NCI-H774 (cell line): ENCODE data around the gene GAPVD1.

Experiments used
- DNase-seq: peaks from one replicate; lab custom pipeline; 2025; lab: John Stamatoyannopoulos, UW

GAPVD1 gene

DNA sequence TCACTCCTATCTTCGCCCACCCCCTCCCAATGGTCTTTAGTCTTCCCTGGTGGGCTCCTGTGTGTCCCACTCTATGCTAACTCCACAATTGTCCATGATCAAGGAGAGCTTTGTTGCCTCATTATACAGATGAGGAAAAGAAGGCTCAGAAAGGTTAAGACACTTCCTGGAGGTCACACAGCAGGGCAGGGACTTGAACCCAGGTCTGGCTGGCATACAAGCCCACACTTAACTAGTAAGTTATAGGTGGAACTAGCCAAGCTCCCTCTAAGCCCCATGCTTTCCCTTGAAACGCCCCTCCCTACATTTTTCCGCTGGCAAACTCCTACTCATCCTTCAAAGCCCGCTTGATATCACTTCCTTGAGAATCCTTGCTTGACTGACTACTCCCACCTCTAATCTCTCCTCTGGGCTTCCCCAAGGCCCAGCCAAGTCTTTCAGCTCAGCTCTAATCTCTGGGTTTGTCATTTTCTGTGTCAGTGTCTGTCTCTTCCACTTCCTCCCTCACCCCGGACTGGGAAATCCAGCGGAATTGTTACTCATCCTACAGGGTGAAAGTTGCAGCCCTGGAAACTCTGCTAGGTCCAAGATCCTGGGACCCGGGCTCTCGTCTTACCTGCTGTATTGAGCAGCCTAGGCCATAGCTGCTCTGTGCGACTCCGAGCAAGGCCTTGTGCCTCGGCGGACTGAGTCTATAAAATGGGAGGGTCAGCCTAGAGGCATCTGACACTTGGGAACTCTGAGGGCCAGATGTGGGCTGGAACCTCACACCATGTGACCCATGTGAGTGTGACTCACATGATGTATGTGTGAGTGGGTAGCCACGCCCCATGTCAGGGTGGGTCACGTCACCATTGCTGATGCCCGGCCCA is 144.5 kb downstream of the GAPVD1 start:
- no peak for DNase-seq

DNA sequence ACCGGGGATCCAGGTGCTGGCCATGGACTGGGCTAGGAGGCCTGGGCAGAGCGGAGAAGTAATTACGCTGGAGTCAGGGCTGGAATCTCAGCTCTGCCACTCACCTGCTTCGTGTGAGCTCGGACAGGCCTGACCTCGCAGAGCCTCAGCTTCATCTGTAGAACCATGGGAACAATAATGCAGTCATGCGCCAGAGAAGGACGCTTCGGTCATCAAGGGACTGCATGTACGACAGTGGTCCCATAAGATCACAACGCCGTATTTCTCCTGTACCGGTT is 145.1 kb downstream of the GAPVD1 start:
- no peak for DNase-seq

DNA sequence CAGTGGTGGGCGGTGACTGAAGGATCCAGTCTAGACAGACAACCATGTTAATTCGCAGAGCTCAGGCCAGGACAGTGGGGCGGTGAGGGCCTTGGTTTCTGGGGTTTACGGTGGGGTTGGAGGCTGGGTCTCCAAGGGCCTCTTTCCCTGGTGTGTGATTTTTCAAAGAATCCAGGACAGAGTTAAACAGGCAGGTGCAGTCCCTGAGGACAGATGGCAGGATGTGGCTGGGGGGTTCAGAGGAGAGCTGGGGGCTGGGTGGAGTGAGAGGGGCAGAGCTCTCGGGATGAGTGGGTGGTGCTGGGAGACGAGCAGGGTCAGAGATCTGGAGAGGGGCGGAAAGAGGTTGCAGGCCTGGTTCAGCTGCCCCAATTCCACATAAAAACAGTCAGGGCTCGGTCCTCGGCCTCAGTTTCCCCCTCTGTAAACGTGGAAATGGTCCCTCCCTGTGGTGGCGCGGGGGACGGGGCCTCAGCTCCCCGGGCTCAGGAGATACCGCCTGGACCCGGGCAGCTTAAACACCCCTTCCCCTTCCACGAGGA is 145.9 kb downstream of the GAPVD1 start:
- no peak for DNase-seq

DNA sequence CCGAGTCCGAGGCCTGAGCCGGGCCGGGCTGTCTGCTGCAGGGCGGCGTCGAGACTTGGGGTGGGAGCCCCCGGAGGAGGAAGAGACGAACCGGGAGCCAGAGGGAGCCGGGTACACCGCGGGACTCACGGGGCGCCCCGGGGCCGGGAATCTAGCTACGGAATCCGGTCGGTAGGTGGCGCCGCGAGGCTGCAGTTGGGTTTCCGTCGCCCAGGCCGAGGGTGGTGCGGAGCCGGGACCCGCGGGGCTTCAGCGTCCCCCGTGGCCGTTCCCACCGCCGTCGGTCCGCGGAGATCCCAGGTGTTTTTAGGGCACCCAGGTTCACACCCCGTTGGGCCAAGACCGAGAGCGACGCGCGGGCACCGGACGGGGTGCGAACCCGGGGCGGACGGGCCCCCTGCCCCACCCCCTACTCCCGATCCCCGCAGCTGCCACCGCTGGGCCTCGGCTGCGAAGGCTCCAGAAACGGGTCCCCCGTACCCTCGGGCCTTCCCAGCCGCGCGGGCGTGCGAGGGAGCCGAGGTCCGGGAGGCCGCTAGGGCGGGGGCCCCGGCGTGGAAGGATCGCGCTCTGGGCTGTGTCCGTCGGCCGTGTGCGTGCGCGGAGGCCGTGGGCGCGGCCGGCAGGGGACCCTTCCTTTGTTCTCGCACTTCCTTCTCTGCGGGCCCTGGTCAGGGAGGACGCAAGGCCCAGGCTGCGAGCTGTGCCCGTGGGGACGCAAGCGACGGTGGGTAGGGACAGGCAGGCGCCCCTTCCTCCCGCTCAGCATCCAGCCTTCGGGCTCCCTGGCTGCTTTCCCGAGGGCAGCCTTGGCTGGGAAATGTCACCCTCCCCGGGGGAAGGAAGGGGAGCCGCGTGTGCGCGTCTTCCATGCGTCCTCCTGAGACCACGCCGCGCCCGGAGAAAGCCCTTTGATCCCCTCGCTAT is 146.6 kb downstream of the GAPVD1 start:
- DNase-seq, result peak; percentile 74

DNA sequence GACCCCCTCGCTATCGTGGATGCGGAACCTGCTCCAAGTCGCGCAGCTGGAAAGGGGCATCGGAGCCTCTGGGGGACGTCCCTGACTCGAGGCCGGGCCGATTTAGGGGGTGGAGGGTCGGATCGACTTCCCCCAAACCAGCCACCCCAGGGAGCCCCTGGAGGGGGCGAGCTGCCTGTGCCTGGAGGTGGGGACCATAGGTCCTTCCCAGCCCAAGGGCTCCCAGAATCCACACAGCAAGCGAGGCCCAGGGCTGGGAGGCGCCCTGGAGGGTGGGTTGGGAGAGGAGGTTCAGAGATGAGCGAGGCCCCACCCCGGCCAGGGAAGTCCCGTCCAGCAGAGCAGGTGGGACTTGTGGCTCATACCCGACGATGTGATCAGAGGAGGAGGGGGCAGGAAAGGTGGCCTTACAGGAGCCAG is 147.6 kb downstream of the GAPVD1 start:
- DNase-seq, result no peak

DNA sequence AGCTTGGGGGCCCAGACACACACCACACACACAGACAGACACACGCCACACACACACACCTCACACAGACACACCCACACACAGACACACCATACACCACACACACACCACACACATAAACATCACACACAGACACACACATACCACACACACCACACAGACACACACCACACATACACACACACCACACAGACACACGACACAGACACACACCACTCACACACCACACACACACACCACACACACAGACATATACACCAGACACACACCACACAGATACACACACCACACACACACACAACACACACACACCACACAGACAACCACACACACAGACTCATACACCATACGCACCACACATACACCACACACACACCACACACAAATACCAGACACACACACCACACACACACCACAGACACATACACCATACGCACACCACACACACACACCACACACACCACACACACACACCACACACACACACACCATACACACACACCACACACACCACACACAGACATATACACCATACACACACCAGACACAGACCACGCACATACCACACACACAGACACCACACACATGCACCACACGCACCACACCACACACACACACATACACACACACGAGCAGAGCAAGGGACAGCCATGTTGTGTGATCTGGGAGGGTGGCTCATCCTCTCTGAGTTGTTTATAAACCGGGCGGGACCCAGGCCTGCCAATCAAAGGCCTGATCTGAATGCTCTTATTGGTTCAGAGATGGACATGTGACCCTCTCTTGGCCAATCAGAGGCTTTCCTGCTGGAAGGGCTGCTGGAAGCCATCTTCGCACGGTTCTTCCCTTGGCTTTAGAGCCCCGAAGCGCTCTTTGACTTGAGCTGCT is 148.3 kb downstream of the GAPVD1 start:
- no peak for DNase-seq

DNA sequence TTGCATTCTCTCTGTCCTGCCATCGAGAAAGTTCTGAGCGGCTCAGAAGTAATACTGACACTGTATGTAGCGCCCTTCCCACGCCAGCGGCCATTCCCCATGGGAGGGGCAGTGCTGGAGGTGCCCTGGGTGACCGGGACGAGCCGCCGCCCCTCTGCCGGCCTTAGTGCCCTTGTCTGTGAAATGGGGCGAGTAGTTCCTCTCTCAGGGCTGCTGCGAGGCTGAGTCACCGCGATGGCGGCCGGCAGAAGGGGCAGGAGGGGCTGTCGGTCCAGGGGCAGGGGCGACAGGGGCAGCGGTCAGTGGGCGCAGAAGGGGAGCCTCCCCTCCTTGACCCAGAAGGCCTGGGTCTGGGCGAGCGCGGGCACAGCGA is 148.9 kb downstream of the GAPVD1 start:
- no peak for DNase-seq

DNA sequence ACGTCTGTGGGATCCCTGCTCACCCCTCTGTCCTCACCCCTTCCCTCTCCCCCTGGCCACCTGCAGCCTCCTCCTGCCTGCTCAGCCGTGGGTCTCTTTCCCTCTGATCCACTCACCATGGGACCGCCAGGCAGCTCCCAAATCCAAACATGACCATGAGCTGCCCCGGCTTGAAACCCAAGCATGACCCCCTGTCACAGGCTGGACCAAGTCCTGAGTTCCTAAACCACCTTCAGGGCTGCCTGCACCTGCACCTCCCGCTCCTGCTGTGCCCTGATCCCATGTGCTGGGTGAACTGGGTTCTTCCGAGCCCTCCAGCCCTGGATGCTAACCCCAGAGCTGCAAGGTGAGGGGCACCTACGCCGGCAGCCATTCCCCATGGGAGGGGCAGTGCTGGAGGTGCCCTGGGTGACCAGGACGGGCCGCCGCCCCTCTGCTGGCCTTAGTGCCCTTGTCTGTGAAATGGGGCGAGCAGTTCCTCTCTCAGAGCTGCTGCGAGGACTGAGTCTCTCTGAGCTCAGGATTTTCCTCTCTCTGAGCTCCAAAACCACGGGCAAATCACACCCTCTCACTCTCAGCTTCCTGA is 149.6 kb downstream of the GAPVD1 start:
- no peak for DNase-seq

DNA sequence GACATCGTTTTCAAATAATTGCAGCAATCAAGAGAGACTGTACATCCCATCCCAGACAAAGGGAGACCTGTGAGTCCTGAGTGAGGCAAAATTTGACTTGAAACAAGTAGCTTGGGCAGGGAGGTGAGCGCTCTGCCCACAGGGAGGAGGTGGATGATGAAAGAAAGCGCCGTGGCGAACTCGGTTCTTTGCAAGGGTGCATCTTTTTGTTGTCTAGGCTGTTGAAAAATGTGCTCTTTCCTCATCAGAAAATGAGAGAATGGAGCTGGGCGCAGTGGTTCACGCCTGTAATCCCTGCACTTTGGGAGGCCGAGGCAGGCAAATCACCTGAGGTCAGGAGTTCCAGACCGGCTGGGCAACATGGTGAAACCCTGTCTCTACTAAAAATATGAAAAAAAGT is 150.5 kb downstream of the GAPVD1 start:
- DNase-seq, result no peak

DNA sequence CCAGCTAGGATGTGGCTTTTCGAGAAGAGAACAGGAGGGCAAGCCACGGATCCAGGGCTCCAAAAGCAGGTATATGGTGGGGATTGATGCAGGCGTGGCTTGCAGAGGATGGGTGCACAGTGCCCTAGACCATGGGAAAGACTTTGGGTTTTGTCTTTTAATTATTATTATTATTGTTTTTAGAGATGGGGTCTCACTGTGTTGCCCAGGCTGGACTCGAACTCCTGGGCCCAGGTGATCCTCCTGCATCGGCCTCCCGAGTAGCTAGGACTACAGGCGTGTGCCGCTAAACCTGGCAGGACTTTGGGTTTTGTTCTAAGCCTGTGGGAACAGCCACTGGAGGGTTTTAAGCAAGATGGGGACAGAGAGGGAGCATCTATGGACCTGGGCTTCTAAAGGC is 152.0 kb downstream of the GAPVD1 start:
- no peak for DNase-seq

DNA sequence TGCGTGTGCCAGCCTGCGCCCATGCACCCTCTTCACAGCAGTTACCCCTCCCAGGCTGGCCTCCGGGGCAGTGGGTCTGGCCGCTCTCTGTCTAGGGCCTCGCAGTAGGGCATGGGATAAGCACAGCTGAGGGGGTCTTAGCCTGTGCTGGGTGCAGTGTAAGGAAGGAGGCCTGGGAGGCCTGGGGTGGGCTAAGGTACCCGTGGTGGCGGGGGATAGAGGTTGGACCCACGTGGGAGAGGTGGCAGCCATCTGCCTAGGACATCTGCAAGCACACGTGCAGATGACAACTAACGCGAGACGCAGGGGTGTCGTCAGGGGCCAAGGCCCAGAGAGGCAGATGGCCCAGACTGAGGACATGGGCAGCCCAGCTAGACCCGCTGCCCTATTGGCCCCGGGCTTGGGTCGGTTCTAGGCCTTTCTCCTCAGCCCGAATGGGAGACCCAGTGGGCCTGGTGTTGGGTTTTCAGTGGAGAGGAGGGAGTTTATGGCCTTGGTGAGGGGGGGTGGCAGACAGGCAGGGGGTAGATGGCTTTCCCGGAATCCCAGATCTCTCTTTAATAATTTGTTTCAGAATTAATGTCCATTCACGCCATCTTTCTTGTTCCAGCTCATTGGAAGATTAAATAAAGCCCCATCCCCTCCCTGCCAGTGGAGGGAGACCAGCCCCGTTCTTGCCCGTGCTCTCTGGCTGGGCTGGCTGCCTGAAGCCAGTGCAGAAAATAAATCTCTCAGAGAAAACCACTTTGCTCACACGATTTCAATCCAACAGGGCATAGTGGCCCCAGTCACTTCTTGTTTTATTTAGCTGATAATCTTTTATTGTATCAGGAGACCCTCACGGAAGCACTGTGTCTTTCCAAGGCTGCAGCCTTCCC is 154.2 kb downstream of the GAPVD1 start:
- no peak for DNase-seq

DNA sequence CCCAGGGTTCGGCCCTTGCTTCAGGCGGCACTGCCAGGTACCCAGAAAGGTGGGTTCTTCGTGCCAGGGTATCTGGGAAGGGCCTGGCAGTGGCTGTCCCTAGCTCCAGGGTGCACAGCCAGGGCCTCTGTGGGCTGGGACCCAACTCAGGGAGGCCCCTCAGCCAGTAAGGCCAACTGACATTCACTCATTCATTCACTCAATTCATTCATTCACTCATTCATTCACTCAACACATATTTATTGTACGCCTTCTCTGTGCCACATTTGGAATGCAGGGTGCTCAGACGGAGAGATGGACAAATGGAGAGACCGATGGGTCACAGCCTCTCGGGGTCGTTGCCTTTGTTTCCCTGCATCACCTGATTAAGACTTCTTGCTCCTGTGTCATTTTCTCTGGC is 154.9 kb downstream of the GAPVD1 start:
- DNase-seq, result no peak
